Ecto neural progenitor cell (in vitro differentiated cells): ENCODE results near the gene BEND3.
"Not testable (repeated sequence)": the region's sequence is repeated elsewhere in the genome, so short reads cannot be mapped to it uniquely, and the experiment has no call there.

Experiments used
- DNase-seq: peaks from one replicate; pipeline ENCODE4 v3.0.0-alpha.2; 2018; ENCODE audit warnings: low spot score

The BEND3 gene

DNA sequence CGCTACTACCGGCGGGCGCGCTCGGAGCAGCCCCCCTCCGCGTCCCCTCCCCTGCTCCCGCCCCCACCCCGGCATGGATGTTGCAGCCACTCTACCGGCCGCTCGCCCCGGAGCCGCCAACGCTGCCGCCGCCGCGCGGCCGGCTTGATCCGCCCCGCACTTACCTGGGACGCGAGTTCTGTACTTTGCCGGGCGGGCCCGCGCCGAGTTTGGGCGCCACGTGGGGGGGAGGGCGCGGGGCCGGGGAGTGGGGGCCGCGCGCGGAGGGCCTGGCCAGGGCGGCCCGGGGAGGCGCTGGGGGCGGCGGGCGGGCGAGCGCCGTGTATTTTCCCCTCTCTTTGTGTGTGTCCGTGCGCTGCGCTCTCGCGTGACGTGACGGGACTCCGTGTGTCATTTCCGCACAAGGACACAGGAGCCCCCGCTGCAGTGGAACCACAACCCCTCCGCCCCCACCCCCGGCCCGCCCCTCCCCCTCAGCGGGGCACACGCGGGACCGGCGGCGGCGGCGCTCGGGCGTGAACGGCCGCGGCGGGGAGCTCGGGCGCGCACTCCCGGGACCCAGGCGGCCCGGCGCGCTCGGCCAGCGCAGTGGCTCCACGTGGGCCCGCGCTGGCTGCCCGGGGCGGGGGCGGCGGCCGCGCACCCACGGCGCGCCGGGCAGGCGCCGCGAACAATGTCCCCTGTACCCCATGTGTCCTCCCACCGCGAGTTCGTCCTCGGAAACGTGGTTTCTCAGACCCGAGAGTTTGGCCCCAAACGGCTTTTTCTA lies at the start of gene BEND3:
Gene BEND3, minus strand, starts transcription at position 590 of the 769 bp plus-strand sequence. CDS start 16,230 bp downstream, outside the sequence.
- peak; percentile 80 for DNase-seq

DNA sequence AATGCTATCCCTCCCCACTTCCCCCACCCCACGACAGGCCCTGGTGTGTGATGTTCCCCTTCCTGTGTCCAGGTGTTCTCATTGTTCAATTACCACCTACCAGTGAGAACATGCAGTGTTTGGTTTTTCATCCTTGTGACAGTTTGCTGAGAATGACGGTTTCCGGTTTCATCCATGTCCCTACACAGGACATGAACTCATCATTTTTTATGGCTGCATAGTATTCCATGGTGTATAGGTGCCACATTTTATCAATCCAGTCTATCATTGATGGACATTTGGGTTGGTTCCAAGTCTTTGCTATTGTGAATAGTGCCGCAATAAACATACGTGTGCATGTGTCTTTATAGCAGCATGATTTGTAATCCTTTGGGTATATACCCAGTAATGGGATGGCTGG lies 49.0 kb upstream of the BEND3 start:
- not testable (repeated sequence) for DNase-seq

DNA sequence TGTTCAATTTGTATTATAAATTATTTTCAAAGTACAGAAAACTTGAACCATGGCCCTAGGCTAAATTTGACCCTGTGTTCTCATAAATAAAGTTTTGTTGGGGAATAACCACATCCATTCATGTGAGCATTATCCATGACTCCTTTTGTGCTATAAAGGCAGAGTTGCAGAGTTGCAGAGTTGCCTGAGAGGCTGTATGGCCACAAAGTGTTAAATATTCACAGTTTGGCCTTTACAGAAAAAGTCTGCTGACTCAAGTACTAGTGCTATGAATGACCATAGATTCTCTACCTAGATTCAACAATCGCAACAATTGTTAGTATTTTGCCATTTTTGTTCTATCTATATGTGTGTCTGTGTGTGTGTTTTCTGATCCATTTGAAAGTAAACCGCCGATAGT lies 46.2 kb upstream of the BEND3 start:
- DNase-seq, result no peak

DNA sequence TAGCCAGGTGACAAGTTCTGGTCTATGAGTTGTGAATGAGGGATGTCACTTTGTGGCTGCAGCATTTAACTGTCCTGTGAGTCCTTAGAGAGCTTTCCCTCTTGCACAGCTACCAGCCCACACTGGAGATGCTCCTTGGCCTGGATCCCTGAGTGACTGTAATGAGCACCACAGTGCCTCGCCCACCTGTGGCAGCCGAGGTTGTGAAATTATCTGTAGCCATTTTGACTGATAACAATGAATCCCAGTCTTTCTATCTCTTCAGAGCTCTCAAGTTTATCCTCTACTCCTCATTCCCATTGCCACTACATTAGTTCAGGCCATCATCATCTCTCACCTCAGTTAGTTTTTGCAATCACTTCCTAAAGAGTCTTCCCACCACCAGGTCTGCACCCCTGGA lies 41.3 kb upstream of the BEND3 start:
- no peak for DNase-seq

DNA sequence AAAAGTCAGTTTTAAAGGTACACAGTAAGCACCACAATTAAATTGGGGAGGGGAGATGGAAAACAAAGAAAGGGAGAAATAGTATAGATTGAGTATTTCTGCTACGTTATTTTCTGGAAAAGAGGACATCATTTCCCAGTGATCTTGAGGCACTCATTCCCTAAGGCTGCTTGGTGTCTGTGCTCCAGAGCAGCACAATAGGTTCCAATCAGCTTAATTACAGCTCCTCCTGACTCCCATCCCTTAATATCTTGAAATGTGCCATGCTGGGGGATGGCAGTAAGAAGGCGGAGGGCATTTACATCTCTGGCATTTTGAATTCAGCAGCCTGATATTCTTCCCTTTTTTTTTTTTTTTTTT lies 39.5 kb upstream of the BEND3 start:
- no peak for DNase-seq

DNA sequence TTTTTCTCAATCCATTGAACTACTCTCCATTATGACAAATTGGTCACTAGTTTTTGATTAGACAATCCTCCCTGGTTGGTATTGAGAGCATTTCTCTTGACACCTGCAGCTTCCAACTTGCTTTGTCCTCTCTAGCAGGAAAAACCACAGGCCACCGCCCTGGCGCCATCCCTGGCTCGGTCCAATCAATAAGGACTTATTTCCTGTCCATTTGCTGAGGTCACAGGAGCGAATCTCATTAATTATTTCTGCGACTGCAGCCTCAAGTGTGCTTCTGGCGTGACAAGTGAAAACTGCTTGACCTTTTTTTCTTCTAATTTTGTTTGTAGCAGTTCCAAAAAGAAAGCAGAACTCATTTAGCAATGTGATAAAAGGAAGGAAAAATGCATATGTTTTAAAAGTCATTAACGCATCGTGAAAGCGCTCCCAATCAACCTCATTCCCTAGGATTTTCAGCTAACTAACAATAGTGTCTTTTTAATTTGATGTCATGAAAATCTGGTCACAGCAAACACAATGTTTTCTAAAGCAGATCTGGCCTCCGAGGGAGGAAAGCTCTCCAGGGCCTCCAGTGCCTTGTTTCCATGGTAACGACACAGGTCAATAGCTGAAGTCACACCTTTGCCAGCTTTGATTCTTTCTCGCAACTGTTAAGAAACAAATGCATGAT lies 39.0 kb upstream of the BEND3 start:
- DNase-seq, result peak; percentile 52

DNA sequence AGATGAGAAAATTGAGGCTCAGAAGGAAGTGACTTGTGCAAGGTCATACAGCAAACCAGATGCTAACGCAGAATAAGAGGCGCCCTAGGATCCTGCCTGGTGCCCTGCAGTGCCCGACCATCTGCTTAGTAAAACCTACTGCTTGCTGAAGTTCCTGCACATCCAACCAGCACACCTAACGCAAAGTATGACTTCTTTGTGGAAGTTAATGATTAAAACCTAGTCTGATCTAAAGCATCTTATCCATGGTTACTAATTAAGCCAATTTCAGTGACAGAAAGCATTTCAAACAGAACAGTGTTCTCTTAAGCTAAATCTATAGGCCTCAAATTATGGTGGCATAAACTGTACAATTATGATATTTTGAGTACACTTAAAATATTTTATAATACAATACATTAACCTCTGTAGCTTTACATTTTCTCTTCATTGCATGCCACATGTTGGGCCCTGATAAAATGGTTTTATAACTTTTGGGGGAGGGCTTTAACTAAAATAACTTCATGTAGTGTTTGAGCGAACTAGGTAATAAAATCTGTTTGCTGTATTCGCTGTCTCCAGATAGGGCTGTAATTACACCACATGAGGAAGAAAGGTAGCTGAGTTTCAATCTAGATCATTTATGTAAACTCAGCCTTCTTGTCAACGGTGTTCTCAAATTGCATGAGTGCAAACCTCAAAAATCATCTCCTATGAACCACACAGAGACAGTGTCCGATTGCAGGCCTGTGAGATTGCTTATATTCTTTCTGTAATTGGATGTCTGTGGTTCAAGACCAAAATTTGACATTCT lies 37.5 kb upstream of the BEND3 start:
- DNase-seq, result no peak

DNA sequence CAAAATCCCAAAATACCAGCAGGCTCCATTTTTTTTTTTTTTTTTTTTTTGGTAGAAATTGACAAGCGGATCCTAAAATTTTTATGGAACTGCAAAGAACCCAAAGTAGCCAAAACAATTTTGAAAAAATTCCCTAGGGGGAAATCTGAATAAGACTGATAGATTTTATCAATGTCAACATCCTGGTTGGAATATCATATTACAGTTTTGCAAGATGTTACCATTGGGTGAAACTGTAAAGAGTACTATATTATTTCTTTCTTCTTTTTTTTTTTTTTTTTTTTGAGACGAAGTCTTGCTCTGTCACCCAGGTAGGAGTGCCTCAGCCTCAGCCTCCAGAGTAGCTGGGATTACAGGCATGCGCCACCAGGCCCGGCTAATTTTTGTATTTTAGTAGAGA lies 29.4 kb upstream of the BEND3 start:
- no peak for DNase-seq

DNA sequence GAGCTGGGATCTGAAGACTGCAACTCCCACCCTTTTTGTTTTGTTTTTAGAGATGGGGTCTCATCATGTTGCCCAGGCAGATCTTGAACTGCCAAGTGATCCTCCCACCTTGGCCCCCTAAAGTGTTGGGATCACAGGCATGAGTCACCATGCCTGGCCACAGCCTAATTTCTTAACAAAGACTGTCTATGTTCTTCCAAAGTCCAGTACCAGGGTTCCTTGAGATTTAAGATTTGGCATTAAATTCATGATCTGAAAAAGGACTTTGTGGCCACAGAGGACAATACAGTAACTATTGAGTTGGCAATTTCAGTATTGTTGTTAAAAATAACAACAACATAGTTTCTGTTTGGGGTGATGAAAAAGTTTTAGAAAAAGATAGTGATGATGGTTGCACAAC lies 28.7 kb upstream of the BEND3 start:
- no peak for DNase-seq

DNA sequence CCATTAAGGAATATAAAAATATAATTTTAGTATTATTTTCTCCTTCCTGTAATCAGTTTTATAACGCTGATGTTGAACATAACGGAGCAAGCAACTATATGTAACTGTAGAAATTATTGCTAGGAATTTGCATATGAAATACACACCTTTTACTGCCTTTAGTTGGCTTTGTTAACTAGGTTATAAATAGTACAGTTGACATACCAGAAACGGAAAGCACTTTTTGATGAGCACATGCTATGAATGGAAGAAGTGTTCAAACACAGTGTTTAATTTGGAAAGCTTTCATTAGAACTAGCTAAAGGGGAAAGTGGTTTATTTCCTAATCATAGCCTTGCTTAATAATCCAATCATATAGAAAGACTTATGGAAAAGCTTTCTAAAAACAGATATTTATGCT lies 25.3 kb upstream of the BEND3 start:
- DNase-seq, result no peak

DNA sequence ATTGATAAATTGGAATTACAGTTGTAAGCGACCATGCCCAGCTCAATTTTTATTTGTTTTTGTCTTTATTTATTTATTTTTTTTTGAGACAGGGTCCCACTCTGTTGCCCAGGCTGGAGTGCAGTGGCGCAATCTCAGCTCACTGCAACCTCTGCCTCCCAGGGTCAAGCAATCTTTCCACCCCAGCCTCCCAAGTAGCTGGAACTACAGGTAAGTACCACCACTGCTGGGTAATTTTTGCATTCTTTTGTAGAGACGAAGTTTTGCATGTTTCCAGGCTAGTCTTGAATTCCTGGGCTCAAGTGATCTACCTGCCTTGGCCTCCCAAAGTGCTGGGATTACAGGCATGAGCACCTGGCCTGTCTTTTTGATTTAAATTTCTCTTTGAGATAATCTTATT lies 21.0 kb upstream of the BEND3 start:
- DNase-seq, result not testable (repeated sequence)

DNA sequence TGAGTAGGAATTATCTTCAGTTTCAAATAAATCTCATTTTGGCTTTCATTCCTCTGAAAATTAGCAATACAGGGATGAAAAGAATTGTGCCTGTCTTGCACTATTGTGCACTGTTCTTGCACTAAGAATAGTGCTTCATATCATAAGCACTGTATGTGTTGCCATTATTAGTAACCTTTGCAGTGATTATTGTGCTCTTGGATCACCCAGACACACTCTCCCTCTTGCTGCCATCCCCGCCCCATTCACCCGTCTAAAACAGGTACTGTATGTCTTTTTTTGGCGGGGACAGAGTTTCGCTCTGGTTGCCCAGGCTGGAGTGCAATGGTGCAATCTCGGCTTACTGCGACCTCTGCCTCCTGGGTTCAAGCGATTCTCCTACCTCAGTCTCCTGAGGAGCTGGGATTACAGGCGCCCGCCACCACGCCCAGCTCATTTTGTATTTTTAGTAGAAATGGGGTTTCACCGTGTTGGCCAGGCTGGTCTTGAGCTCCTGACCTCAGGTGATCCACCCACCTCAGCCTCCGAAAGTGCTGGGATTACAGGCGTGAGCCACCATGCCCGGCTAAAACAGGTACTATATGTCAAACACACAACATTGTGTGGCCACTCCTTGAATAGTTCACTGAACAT lies 19.8 kb upstream of the BEND3 start:
- DNase-seq, result not testable (repeated sequence)

DNA sequence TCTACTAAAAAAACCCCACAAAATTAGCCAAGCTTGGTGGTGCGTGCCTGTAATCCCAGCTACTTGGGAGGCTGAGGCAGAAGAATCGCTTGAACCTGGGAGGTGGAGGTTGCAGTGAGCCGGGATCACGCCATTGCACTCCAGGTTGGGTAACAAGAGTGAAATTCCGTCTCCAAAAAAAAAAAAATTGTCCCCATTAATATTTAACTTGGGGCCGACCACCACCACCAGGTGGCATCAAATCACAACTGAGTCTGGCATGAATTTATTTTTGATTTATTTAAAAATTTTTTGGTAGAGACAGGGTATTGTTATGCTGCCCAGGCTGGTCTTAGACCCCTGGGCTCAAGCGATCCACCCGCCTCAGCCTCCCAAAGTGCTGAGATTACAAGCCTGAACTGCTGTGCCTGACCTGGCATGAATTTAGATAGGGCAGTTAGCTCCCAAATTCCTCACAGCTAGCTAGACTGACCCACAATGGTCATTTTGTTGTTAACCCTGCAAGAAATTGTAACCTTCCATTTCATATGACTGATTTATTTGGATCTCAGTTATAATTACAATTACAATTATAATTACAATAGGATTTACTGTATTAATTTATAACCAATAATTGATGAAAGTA lies 17.1 kb upstream of the BEND3 start:
- no peak for DNase-seq

DNA sequence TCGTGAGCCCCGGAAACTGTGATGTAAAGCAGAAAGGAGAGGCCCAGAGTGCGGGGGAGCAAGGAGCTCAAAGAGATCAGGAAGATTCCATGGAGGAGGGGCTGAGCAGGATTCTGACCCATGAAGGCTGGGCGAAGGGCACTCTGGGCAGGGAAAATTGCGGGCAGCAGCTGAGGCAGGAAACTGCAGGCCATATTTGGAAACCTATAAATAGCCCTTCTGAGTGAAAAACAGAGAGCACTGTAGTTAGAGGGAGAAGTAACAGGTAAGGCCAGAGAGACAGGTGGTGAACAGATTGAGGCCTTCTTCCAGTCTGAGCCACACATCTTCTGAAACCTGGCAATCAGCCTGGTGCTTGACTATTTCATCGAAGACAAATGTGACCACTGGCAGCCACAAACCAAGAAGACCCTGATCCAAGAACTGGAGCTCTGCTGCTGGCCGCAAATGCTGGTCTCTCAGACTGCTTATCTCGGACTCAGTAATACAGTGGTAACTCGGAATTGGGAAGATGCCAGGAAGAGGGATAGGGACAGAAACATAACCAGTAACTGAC lies 14.1 kb upstream of the BEND3 start:
- no peak for DNase-seq

DNA sequence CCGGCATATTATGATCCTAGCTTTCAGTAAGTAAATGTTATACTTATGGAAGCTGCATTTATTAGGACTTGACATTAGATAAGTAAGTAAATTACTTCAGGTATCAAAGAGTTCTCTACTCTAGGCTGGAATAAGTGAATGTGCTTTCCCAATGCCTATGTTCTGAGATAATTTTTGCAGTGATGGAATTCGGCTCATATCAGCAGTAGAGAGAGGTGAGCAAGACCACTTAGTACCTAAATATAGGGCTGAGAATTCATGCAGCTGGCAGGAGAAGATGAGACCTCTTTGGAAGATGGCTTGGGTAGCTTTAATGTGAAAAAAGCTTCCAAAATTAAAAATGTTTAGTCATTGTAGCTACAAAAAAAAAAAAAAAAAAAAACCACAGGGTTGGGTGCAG lies 13.3 kb upstream of the BEND3 start:
- DNase-seq, result no peak

DNA sequence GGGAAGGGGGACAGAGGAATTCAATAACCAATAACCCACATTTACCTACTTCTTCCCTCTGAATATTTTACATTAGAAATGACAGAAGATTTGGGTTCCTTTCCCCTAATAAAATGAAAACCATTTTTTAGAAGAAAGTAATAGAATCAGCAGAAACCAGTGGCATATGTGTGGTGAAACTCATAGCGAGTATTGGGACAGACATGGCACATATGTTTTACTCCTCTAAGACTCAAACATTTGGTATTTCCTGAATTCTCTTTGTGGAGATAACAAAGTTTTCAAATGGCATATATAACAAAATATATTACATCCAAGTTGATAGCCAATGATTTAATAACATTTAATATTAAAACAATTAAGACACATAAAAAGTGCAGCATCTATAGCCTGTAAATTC lies 12.9 kb upstream of the BEND3 start:
- DNase-seq, result no peak

DNA sequence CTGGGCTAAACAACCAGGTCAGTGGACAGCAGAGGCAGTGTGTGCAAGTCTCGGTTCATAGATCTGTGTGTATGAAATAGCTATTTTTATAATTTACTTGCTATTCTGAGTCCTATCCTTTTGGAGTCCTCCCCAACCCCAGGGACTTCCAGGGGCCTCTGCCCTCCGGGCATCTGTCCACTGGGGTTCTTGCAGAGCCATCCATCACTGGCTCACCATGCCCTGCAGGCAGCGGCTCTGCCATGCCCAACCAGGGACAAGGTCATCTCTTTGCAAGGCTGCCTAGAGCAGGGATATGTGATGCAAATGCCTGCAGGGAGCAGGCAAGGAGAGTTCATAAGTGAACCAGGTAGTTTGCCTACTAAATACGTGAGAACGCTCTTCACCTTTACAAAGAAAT lies 10.5 kb upstream of the BEND3 start:
- no peak for DNase-seq

DNA sequence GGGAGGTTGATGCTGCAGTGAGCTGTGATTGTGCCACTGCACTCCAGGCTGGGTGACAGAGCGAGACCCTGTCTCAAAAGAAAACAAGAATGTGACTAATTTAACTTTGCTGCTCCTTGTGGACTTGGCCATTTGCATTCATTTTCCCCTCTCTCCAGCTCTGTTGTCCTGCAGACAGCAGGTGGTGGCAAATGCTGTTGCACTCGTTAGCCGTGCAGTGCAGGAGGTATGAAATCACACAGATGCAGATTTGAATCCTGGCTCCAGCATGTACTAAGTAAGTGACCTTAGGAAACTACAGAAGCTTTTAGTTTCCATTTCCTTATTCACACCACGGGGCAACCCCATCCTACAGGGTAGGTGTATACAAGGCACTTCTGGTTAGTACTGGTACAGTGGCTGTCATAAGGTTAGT lies 9.6 kb upstream of the BEND3 start:
- DNase-seq, result no peak

DNA sequence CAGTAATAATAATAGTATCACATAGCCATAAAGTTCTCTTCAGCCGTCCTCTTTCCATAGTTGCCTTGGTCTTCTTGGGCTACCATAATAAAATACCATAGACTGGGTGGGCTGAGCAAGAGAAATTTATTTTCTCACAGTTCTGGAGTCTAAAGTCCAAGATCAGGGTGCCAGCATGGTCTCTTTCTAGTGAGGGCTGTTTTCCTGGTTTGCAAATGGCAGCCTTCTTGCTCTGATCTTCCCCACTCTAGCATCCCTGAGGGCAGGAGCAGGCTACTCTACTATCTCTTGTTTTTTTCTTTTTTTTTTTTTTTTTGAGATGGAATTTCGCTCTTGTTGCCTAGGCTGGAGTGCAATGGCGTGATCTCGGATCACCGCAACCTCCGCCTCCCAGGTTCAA lies 8.2 kb upstream of the BEND3 start:
- DNase-seq, result no peak

DNA sequence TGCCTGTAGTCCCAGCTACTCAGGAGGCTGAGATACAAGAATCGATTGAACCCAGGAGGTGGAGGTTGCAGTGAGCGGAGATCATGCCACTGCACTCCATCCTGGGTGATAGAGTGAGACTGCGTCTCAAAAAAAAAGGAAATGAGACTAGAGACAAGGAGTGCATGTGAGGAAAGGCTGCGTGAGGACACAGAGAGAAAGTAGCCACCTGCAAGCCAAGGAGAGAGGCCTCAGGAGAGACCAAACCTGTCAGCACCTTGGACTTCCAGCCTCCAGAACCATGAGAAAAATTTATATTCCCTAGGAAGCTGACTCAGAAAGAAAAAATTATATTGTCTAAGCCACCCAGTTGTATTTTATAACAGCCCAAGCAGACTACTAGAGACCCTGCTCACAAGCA lies 7.4 kb upstream of the BEND3 start:
- DNase-seq, result no peak

DNA sequence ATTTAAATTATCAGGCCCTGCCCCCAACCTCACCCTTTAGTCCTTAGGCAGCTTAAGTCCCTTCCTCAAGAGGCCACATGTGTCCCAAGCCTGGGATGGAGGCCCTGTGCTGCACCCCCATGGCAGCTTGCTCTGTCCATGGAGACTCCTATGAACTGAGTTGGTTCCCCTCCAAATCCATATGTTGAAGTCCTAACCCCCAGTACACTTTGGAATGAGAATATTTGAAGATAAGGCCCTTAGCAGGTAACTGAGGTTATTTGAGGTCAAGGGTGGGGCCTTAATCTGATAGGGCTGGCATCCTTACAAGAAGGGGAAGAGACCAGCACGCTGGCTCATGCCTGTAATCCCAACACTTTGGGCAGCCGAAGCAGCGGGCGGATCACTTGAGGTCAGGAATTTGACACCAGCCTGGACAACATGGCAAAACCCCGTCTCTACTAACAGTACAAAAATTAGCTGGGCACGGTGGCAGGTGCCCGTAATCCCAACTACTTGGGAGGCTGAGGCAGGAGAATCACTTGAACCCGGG lies 6.7 kb upstream of the BEND3 start:
- DNase-seq, result no peak

DNA sequence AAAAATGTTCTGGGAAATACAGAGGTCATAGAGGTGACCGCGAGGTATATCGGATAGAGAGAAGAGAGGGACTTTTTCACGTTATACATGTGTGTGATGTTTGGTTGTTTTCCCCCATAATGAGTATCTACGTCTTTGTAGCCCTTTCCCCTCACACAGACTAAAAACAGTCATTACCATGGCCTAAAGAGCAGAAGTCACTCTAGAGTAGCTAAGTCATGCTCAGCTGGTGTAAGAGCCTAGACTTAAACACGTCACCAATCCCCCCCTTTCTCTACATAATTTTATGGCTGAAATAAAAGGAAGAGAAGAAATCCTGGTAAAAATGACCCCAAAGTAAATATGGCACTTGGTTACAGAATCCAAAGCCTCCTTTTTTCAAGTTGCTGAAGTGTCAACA lies 6.0 kb upstream of the BEND3 start:
- no peak for DNase-seq
